Karpas-422 (cell line): ENCODE results near the gene ZP1. TPM values are rescaled to one million over a fixed set of nuclear protein-coding genes. Genes with fewer than 3 reads are reported as not detected.
"Not testable (repeated sequence)": the region's sequence is repeated elsewhere in the genome, so short reads cannot be mapped to it uniquely, and the experiment has no call there.

Source experiments
- DNase-seq: peaks from one replicate; pipeline ENCODE4 v3.0.0-alpha.2; 2015
- H2AFZ ChIP-seq: fragments of 200-600 bp; sonication (generic); 2 replicates; pipeline ENCODE4 v1.6.1; 2014; ENCODE audit warnings: antibody characterized with exemption, low read length, mixed read lengths
- H3K27ac ChIP-seq: fragments of 200-600 bp; sonication (generic); 2 replicates; pipeline ENCODE4 v1.5.1; 2014; ENCODE audit warnings: mild to moderate bottlenecking, low read length, moderate library complexity
- H3K27me3 ChIP-seq: fragments of 200-600 bp; sonication (generic); 2 replicates; pipeline ENCODE4 v1.6.1; 2014; ENCODE audit warnings: low read length, mixed read lengths
- H3K36me3 ChIP-seq: fragments of 200-600 bp; sonication (generic); 2 replicates; pipeline ENCODE4 v1.6.1; 2014; ENCODE audit warnings: low read length, mixed read lengths; ENCODE audit not compliant: insufficient read depth
- H3K4me1 ChIP-seq: fragments of 200-600 bp; sonication (generic); 2 replicates; pipeline ENCODE4 v1.6.1; 2014; ENCODE audit warnings: mild to moderate bottlenecking, low read length, mixed read lengths
- H3K4me2 ChIP-seq: fragments of 200-600 bp; sonication (generic); 2 replicates; pipeline ENCODE4 v1.6.1; 2014; ENCODE audit warnings: low read length, low read depth, mild to moderate bottlenecking; ENCODE audit not compliant: poor library complexity, severe bottlenecking
- H3K4me3 ChIP-seq: fragments of 200-600 bp; sonication (generic); 2 replicates; pipeline ENCODE4 v1.5.1; 2014; ENCODE audit warnings: mild to moderate bottlenecking, antibody characterized with exemption, low read length, mixed read lengths
- H3K79me2 ChIP-seq: fragments of 200-600 bp; sonication (generic); 2 replicates; pipeline ENCODE4 v1.6.1; 2014; ENCODE audit warnings: mild to moderate bottlenecking, low read length, mixed read lengths
- H3K9ac ChIP-seq: fragments of 200-600 bp; sonication (generic); 2 replicates; pipeline ENCODE4 v1.6.0; 2014; ENCODE audit warnings: low read length
- H3K9me2 ChIP-seq: fragments of 200-600 bp; sonication (generic), shearing (Covaris generic); replicated peaks from 2 replicates; pipeline ENCODE4 v1.6.0; 2014; ENCODE audit warnings: mild to moderate bottlenecking, low read length, moderate library complexity; ENCODE audit not compliant: insufficient read depth
- H3K9me3 ChIP-seq: fragments of 300-700, 200-600 bp; sonication (generic); 2 replicates; pipeline ENCODE4 v1.6.1; 2014; ENCODE audit warnings: low read length, mixed read lengths
- H4K20me1 ChIP-seq: fragments of 200-600 bp; sonication (generic); 2 replicates; pipeline ENCODE4 v1.6.1; 2014; ENCODE audit warnings: mild to moderate bottlenecking, antibody characterized with exemption, low read length, low read depth; ENCODE audit not compliant: insufficient read depth
- total RNA-seq: library from RNA; depleted of rRNA; stranded (reverse); fragments of >200 nt; shearing (Covaris generic); gene quantifications from 2 replicates; pipeline ENCODE4 v1.2.3, GENCODE V29; 2014; ENCODE audit warnings: low replicate concordance; rRNA removed

Gene ZP1, protein sequence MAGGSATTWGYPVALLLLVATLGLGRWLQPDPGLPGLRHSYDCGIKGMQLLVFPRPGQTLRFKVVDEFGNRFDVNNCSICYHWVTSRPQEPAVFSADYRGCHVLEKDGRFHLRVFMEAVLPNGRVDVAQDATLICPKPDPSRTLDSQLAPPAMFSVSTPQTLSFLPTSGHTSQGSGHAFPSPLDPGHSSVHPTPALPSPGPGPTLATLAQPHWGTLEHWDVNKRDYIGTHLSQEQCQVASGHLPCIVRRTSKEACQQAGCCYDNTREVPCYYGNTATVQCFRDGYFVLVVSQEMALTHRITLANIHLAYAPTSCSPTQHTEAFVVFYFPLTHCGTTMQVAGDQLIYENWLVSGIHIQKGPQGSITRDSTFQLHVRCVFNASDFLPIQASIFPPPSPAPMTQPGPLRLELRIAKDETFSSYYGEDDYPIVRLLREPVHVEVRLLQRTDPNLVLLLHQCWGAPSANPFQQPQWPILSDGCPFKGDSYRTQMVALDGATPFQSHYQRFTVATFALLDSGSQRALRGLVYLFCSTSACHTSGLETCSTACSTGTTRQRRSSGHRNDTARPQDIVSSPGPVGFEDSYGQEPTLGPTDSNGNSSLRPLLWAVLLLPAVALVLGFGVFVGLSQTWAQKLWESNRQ
- total RNA-seq = not detected in 2 replicates

DNA sequence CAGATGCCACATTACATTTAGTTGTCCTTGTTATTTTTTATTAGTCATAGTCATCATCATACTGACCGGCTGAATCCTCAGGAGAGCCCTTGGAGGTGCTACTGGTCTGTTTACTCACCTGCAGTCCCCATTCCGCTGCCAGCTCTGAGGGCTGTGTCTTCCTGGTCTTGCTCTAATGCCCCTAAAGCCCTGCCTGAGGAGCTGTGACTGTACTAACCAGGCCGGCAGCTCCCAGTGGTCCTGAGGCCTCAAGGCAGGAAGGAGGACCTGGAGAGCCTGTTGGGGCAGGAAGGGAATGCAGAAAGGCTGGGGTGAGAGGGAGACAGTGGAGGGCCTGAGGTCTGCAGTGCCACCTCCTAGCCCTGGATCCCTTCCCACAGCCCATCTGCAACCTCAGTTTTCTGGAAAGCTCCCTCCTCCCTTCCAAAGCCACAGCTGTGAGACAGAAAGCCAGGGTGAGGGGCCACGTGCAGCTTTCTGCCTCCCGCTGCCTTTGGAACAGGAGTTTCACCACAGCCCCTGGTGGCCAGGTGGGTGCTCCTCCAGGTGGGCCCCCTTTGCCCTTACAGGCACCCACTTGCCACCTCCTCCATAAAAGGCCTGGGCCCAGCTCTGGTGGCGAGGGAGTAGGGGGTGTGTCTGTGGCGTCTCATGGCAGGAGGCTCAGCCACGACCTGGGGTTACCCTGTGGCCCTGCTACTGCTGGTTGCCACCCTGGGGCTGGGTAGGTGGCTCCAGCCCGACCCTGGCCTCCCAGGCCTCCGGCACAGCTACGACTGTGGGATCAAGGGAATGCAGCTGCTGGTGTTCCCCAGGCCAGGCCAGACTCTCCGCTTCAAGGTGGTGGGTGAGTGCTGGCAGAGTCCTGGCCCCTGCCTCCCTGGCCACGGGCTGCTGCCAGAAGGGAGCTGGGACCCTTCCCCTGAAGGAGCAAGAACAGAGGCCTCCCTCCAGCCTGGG lies at the start of gene ZP1:
ZP1 (plus strand) TSS at position 632 of the 960 bp plus-strand sequence; CDS start at position 652, 20 bp downstream.
- Histone ChIP-seq H3K9me2 (no peaks in the 10 kb centered on the region), H3K4me2 (no peak within 1 kb of the TSS), H3K27me3 (no peaks in the 10 kb centered on the region), H3K9ac (no peak within 1 kb of the TSS), H3K4me3 (no peak within 1 kb of the TSS), H3K9me3 (no peaks in the 10 kb centered on the region), H3K79me2 (no peaks in the 10 kb centered on the region), H2AFZ (no peak within 1 kb of the TSS), H3K27ac (no peak within 1 kb of the TSS), H3K4me1 (no peaks in the 10 kb centered on the region), H4K20me1 (no peaks in the 10 kb centered on the region), H3K36me3 (no peaks in the 10 kb centered on the region)
- DNase-seq = no peak

DNA sequence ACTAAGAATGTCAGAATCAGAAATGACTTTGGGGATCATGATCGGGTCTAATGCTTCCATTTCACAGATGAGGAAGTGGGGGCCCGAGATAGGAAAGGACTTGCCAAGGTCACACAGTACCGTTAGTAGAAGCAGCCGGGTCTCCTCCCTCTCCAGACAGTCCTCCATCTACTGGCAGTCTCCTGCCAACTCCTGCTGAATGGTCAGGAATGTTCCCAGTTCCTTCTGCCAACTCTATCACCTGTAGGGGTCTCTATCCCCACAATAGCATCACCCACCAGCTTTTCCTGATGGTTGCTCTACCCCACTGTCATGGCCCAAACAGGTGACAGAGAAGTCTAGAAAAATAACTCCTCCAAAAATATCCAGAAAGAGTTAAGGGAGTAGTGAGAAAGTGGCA lies 49.3 kb upstream of the ZP1 start:
- Histone ChIP-seq H3K36me3 (no peaks in the 10 kb centered on the region; the same call in 1 of the 2 replicates), H3K4me3 (no peak overlapping the region)

DNA sequence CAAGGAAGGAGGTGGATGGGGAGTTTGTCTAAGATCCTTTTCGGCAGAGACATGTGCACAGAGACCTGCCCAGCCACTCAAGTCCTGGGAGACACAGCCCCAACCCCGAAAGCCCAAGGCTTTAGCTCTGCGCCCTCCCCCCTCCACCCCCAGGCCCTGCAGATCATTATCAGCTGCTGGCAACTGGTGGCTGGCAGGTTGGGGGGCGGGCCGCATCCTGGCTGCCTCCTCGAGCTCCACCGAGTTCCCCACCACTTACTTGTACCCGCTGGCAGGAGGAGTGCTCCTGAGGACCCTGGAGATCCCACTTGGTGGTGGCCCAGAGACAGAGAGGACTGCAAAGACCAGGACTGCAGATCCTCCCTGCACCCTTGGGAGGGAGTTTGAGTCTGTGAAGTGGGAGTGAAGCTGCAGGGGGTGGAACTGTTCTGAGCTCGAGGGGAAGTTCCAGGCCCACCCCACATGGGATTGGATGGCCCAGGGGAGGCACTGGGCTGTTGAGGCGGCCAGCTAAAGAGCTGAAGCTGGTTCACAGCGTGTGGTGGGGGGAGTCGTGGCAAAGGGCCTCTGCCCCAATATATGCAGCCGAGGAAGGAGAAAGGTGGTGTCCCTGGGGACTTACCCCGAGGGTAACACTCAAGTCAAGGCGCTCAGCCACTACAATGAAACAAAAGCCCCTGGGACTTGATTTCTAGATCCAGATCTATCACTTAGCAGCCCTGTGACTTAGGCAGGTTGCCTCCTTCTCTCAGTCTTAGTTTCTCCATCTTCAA lies 45.3 kb upstream of the ZP1 start:
- Histone ChIP-seq H2AFZ (peak overlapping the region; percentile 20; the same call in 1 of the 2 replicates), H4K20me1 (no peaks in the 10 kb centered on the region), H3K27ac (no peak overlapping the region), H3K36me3 (no peaks in the 10 kb centered on the region), H3K9me2 (no peaks in the 10 kb centered on the region), H3K4me1 (peaks cover 30% of the 10 kb centered on the region), H3K9ac (no peak overlapping the region), H3K4me2 (peak overlapping the region; percentile 49), H3K27me3 (peaks cover 1% of the 10 kb centered on the region; the same call in 1 of the 2 replicates), H3K9me3 (peaks cover 3% of the 10 kb centered on the region), H3K4me3 (peak overlapping the region; percentile 6; the same call in 1 of the 2 replicates), H3K79me2 (no peaks in the 10 kb centered on the region)
- DNase-seq = peak; percentile 50

More for the DNA sequence above, 49.3 kb upstream of the ZP1 start:
- Histone ChIP-seq H3K9me3 (peaks cover 10% of the 10 kb centered on the region), H3K9ac (no peak overlapping the region), H3K79me2 (no peaks in the 10 kb centered on the region), H4K20me1 (no peaks in the 10 kb centered on the region), H3K4me2 (no peak overlapping the region), H3K27me3 (peaks cover 4% of the 10 kb centered on the region; the same call in 1 of the 2 replicates), H3K4me1 (peaks cover 15% of the 10 kb centered on the region), H2AFZ (no peak overlapping the region), H3K9me2 (no peaks in the 10 kb centered on the region), H3K27ac (no peak overlapping the region)
- DNase-seq = no peak

DNA sequence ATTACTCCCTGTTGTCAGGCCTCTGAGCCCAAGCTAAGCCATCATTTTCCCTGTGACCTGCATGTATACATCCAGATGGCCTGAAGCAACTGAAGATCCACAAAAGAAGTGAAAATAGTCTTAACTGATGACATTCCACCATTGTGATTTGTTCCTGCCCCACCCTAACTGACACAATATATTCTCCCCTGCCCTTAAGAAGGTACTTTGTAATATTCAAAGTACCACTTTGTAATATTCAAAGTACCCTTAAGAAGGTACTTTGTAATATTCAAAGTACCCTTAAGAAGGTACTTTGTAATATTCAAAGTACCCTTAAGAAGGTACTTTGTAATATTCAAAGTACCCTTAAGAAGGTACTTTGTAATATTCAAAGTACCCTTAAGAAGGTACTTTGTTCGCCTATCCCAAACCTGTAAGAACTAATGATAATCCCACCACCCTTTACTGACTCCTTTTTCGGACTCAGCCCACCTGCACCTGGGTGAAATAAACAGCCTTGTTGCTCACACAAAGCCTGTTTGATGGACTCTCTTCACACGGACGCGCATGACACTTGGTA lies 43.5 kb upstream of the ZP1 start:
- not testable (repeated sequence) for H3K9me3 ChIP-seq, H3K79me2 ChIP-seq

DNA sequence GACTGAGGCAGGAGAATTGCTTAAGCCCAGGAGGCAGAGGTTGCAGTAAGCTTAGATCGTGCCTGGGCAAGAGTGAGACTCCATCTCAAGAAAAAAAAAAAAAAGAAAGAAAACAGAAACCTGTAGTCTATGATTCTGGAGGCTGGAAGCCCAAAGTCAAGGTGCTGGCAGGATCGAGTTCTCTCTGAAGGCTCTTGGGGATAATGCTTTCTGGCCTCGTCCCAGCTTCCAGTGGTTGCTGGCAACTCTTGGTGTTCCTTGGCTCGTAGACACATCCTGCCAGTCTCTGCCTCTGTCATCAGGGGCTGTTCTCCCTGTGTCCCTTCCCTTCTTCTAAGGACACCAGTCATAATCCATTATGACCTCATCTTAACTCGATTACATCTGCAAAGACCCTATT lies 42.2 kb upstream of the ZP1 start:
- no peaks in the 10 kb centered on the region for H3K36me3 ChIP-seq
- no peak overlapping the region for H2AFZ ChIP-seq
- no peaks in the 10 kb centered on the region for H3K79me2 ChIP-seq
- no peaks in the 10 kb centered on the region for H4K20me1 ChIP-seq
- DNase-seq = no peak
- H3K27me3 ChIP-seq = no peaks in the 10 kb centered on the region
- H3K4me1 ChIP-seq = peaks cover 30% of the 10 kb centered on the region
- no peak overlapping the region for H3K27ac ChIP-seq
- H3K4me2 ChIP-seq = no peak overlapping the region
- no peak overlapping the region for H3K4me3 ChIP-seq
- H3K9me2 ChIP-seq = no peaks in the 10 kb centered on the region
- H3K9ac ChIP-seq = no peak overlapping the region
- H3K9me3 ChIP-seq = no peaks in the 10 kb centered on the region

More for the DNA sequence above, 43.5 kb upstream of the ZP1 start:
- not testable (repeated sequence) for H3K9ac ChIP-seq, DNase-seq, H3K4me3 ChIP-seq, H4K20me1 ChIP-seq, H3K36me3 ChIP-seq, H2AFZ ChIP-seq, H3K9me2 ChIP-seq, H3K27me3 ChIP-seq, H3K27ac ChIP-seq
- Histone ChIP-seq H3K4me1 (peaks cover 30% of the 10 kb centered on the region), H3K4me2 (peak overlapping the region; percentile 37)

DNA sequence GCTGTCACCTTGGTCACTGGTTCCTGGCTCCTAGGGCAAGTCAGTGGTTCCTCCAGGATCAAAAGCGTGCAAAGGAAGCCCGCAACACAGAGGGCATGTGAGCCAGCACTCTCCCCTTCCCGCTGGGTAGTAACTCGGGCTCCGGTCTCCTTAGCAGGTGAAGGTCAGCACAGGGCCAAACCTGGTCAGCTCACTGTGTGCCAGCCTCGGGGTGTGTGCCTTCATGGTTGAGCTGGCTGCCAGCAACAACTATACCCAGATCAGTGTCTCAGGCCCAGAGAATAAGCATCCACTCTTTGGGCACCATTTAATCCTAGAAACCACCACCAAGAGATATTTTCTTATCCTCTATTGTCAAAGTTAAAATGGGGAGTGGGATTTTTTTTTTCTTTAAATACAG lies 41.6 kb upstream of the ZP1 start:
- Histone ChIP-seq H2AFZ (no peak overlapping the region), H3K9ac (no peak overlapping the region), H3K4me2 (no peak overlapping the region), H3K79me2 (no peaks in the 10 kb centered on the region), H4K20me1 (no peaks in the 10 kb centered on the region), H3K9me3 (no peaks in the 10 kb centered on the region), H3K4me3 (no peak overlapping the region), H3K36me3 (no peaks in the 10 kb centered on the region), H3K27me3 (no peaks in the 10 kb centered on the region), H3K9me2 (no peaks in the 10 kb centered on the region), H3K4me1 (peaks cover 32% of the 10 kb centered on the region), H3K27ac (no peak overlapping the region)
- DNase-seq = no peak

DNA sequence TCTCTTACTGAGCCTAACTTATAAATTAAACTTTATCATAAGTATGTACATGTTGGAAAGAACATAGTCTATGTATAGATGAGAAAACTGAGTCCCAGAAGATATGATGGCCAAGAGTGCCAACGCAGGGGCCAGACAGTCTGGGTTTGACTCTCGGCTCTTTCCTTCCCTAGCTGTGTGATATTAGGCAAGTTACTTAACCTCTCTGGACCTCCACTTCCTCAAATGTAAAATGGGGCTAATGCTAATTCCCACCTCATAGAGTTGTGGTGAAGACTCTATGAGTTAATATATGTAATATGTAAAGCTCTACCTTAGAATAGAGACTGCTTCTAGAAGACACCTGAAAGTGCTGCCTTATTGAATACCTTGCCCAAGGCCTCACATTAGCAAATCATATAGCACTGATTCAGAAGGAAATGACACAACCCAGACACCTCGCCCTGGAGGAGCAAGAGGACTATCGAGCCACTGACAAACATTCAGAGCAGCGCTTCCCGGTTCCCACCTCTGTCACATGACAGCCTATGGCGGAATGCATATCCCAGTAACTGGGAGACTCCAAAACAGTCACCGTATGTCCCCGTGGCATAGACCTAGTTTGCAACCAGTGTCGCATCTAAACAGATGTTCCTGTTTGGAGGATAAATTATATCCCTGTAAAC lies 36.7 kb upstream of the ZP1 start:
- Histone ChIP-seq H3K27ac (no peak overlapping the region), H3K4me2 (no peak overlapping the region), H3K9ac (no peak overlapping the region), H4K20me1 (no peaks in the 10 kb centered on the region), H2AFZ (no peak overlapping the region), H3K4me1 (peaks cover 17% of the 10 kb centered on the region), H3K79me2 (no peaks in the 10 kb centered on the region), H3K9me2 (no peaks in the 10 kb centered on the region), H3K36me3 (no peaks in the 10 kb centered on the region), H3K27me3 (no peaks in the 10 kb centered on the region), H3K9me3 (no peaks in the 10 kb centered on the region), H3K4me3 (no peak overlapping the region)
- no peak for DNase-seq
